HepG2 (cell line): Measurements from ENCODE around the gene LRRC27. TPM values are rescaled to one million over a fixed set of nuclear protein-coding genes. Genes with fewer than 3 reads are reported as not detected.

ENCODE experiments used
- ATAC-seq: fragments of 200-7000 bp; cut with Tn5 transposase; 3 replicates; pipeline ENCODE4 v1.9.1; 2020; ENCODE audit warnings: mild to moderate bottlenecking, moderate library complexity
- BruUV-seq: library from RNA; stranded (reverse); fragments of 400-500 nt; replicated peaks from 2 replicates; lab custom pipeline; 2021; lab: Mats Ljungman, UMichigan
- CTCF ChIA-PET: fragments of 300-600 bp; formaldehyde crosslinking; extraction: SDS; loops from one replicate; lab custom pipeline; 2021; ENCODE audit warnings: low total read pairs, inconsistent platforms, low intra/inter-chr PET ratio; lab: Yijun Ruan, JAX
- POLR2A ChIA-PET: fragments of 350-600 bp; sonication (Branson Sonifier 250); formaldehyde crosslinking; loops from one replicate; lab custom pipeline; 2020; ENCODE audit warnings: antibody characterized with exemption, inconsistent platforms; lab: Yijun Ruan, JAX
- DNase-seq: peaks from one replicate; pipeline ENCODE4 v3.0.0-alpha.2; 2015; ENCODE audit warnings: low spot score
- FAIRE-seq: peaks from 3 replicates; lab custom pipeline; 2011; peaks lifted over from hg19 to GRCh38; lab: Jason Lieb, UNC
- H2AFZ ChIP-seq: one replicate; pipeline ENCODE4 v1.6.1; 2011; ENCODE audit warnings: low read length, inconsistent platforms
- H3K27ac ChIP-seq: fragments of 300-600 bp; 3 replicates; pipeline ENCODE4 v1.8.0; 2011; ENCODE audit warnings: mixed run types, mild to moderate bottlenecking, mixed read lengths, low read length, inconsistent platforms; ENCODE audit not compliant: insufficient read depth; ENCODE audit errors: extremely low read length
- H3K27me3 ChIP-seq, 2 experiments: fragments of 200-600 bp in 1 of 2; 2 replicates in 1 of 2; 3 replicates in 1 of 2; pipeline versions ENCODE4 v1.6.0 to v1.8.0; 2011; ENCODE audit warnings: low read length in 2 of 2, mild to moderate bottlenecking in 2 of 2, moderate library complexity in 2 of 2, inconsistent platforms in 1 of 2; ENCODE audit not compliant: insufficient read depth in 2 of 2, control insufficient read depth in 1 of 2
- H3K36me3 ChIP-seq, 2 experiments: fragments of 200-600 bp in 1 of 2; replicated peaks in 1 of 2; 2 replicates in 1 of 2; 3 replicates in 1 of 2; pipeline versions ENCODE4 v1.5.1 to v1.8.0; 2011; ENCODE audit warnings: low read length in 2 of 2, inconsistent platforms in 1 of 2; ENCODE audit not compliant: insufficient read depth in 2 of 2, control insufficient read depth in 1 of 2
- H3K4me1 ChIP-seq: 2 replicates; pipeline ENCODE4 v1.5.1; 2012; ENCODE audit warnings: low read length, inconsistent platforms; ENCODE audit not compliant: insufficient read depth
- H3K4me2 ChIP-seq: 2 replicates; pipeline ENCODE4 v1.6.0; 2011; ENCODE audit warnings: low read depth, low read length, inconsistent platforms
- H3K4me3 ChIP-seq, 3 experiments: fragments of 200-600 bp in 1 of 3; sonication (generic), shearing (Covaris generic) in 1 of 3; replicated peaks in 1 of 3; 2 replicates each; pipeline ENCODE4 v1.5.1; 2011 to 2016; ENCODE audit warnings: low read length in 3 of 3, inconsistent platforms in 2 of 3, low read depth in 2 of 3, mild to moderate bottlenecking in 2 of 3, control low read depth in 1 of 3, mixed read lengths in 1 of 3; ENCODE audit not compliant: insufficient read depth in 1 of 3
- H3K79me2 ChIP-seq: one replicate; pipeline ENCODE4 v1.6.1; 2011; ENCODE audit warnings: low read length, inconsistent platforms; ENCODE audit not compliant: insufficient read depth
- H3K9ac ChIP-seq: 2 replicates; pipeline ENCODE4 v1.6.0; 2011; ENCODE audit warnings: mild to moderate bottlenecking, low read depth, low read length, inconsistent platforms; ENCODE audit not compliant: insufficient read depth
- H3K9me3 ChIP-seq: 2 replicates; pipeline ENCODE4 v1.5.1; 2012; ENCODE audit warnings: mild to moderate bottlenecking, low read length
- H4K20me1 ChIP-seq: 2 replicates; pipeline ENCODE4 v1.6.0; 2011; ENCODE audit warnings: inconsistent platforms, mild to moderate bottlenecking, low read length, moderate library complexity; ENCODE audit not compliant: insufficient read depth
- CEBPB ChIP-seq: IDR thresholded peaks from 2 replicates; pipeline ENCODE4 v1.6.1; 2011; ENCODE audit warnings: low read depth, low read length, improper control_type of control experiment, borderline replicate concordance
- CHD2 ChIP-seq: IDR thresholded peaks from 2 replicates; pipeline ENCODE4 v1.6.1; 2011; ENCODE audit warnings: low read depth, low read length, improper control_type of control experiment
- GRHL1 ChIP-seq: sonication (generic); formaldehyde crosslinking; conservative IDR thresholded peaks from 2 replicates; pipeline ENCODE4 v1.8.0; 2022; ENCODE audit warnings: missing genetic modification reagents
- PITX1 ChIP-seq: sonication (generic); formaldehyde crosslinking; IDR thresholded peaks from 2 replicates; pipeline ENCODE4 v1.5.1; 2020; ENCODE audit warnings: mild to moderate bottlenecking, missing genetic modification reagents
- RFX3 ChIP-seq: IDR thresholded peaks from 2 replicates; pipeline ENCODE4 v1.6.1; 2016; ENCODE audit warnings: missing biosample characterization, missing genetic modification reagents
- ZNF605 ChIP-seq: sonication (generic); formaldehyde crosslinking; IDR thresholded peaks from 2 replicates; pipeline ENCODE4 v1.8.0; 2022; ENCODE audit warnings: mild to moderate bottlenecking, missing genetic modification reagents
- ZNF672 ChIP-seq: sonication (generic); formaldehyde crosslinking; IDR thresholded peaks from 2 replicates; pipeline ENCODE4 v1.8.1; 2022; ENCODE audit warnings: missing genetic modification reagents
- WGBS: methylation state at CpG from one replicate; pipeline ENCODE4 v1.1.6; 2017; ENCODE audit warnings: low lambda C conversion rate; 5-methylcytosine and 5-hydroxymethylcytosine counted together
- in situ Hi-C: cut with HindIII; loops from 2 replicates; pipeline ENCODE4 v1.10.0; 2017; ENCODE audit warnings: low pct_unique_long_range_greater_than_20kb; ENCODE audit not compliant: extremely low pct_ligation_motif_present
- intact Hi-C: fragments of 100-400 bp; cut with micrococcal nuclease; formaldehyde crosslinking; loops from one replicate; pipeline ENCODE4 v1.10.0; 2022; ENCODE audit not compliant: unreplicated experiment
- polyA plus RNA-seq, 8 experiments: library from polyadenylated mRNA; depleted of rRNA in 3 of 8; stranded (reverse) in 7 of 8; unstranded in 1 of 8; fragments of >200 nt; fragmentation: Illumina TruSeq in 4 of 8; extraction: Trizol in 4 of 8; gene quantifications; 2 replicates each; pipeline versions ENCODE4 v1.2.1 to v1.2.3, GENCODE V29; 2011 to 2016; ENCODE audit warnings: low read depth in 4 of 8, missing spikeins in 1 of 8, mixed read lengths in 1 of 8; ENCODE audit not compliant: insufficient read depth in 1 of 8
- total RNA-seq, 5 experiments: library from RNA; depleted of rRNA; stranded (reverse); fragments of >200 nt; fragmentation: Illumina TruSeq; extraction: Trizol; gene quantifications; 2 replicates each; pipeline ENCODE4 v1.2.3, GENCODE V29; 2016; ENCODE audit warnings: low read depth in 1 of 5

Gene LRRC27
- total and polyA plus RNA-seq, 2 of the 13 experiments (the other 11 are each of a cell fraction or from before 2014, with no cell fraction given), result 4.2 to 4.6 TPM

GRCh38 chr10:132303361-132304115 lies 28.5 kb upstream of the LRRC27 start:
- BruUV-seq, result no TSS peak
- FAIRE-seq, result no peak
- intact Hi-C loops, result no loop called here
- CTCF ChIA-PET, result no interaction called here
- Histone ChIP-seq H2AFZ (no peak overlapping the region), H3K9ac (no peak overlapping the region), H3K4me1 (peaks cover 10% of the 10 kb centered on the region), H3K4me2 (no peak overlapping the region), H3K36me3 (no peaks in the 10 kb centered on the region), H3K27ac (no peak overlapping the region), H3K79me2 (peaks cover 3% of the 10 kb centered on the region), H3K4me3 (no peak overlapping the region), H3K9me3 (no peaks in the 10 kb centered on the region), H4K20me1 (no peaks in the 10 kb centered on the region), H3K27me3 (no peaks in the 10 kb centered on the region; a peak in 1 of 5 replicates)
- TF ChIP-seq PITX1 (CRISPR knock-in tag) (no peak), GRHL1 (no peak), CHD2 (no peak), ZNF672 (no peak)
- DNase-seq, result no peak
- in situ Hi-C loops, result no loop called here
- no peak for ATAC-seq
- 88% methylated on average over 21 of the region's 21 CpGs for WGBS
- POLR2A ChIA-PET, result no interaction called here

GRCh38 chr10:132304756-132305509 lies 27.1 kb upstream of the LRRC27 start:
- H3K4me2 ChIP-seq, result no peak overlapping the region
- H3K4me1 ChIP-seq, result peaks cover 24% of the 10 kb centered on the region
- no peak for DNase-seq
- in situ Hi-C loops (no loop called here), intact Hi-C loops (no loop called here)
- POLR2A ChIA-PET, result no interaction called here
- no peak overlapping the region for H2AFZ ChIP-seq
- H3K9ac ChIP-seq, result no peak overlapping the region
- H3K36me3 ChIP-seq, result no peaks in the 10 kb centered on the region
- BruUV-seq, result no TSS peak
- H3K79me2 ChIP-seq, result no peaks in the 10 kb centered on the region
- CTCF ChIA-PET, result no interaction called here
- FAIRE-seq, result no peak
- H3K9me3 ChIP-seq, result no peaks in the 10 kb centered on the region
- WGBS, result 93% methylated on average over 15 of the region's 21 CpGs
- ATAC-seq, result no peak
- H3K27ac ChIP-seq, result no peak overlapping the region
- H3K4me3 ChIP-seq, result no peak overlapping the region
- H3K27me3 ChIP-seq, result peaks cover 0 to 12% of the 10 kb centered on the region in 2 experiments; a peak in 2 of 5 replicates
- H4K20me1 ChIP-seq, result no peaks in the 10 kb centered on the region
- TF ChIP-seq ZNF605 (no peak), RFX3 (no peak), CEBPB (peak; percentile 41; the same call in 1 of the 2 replicates)
